ENCODE results near the gene OR2T11.

- no peak for TF ChIP-seq CTCF (IDR thresholded peaks at IDR 0.05)
- TF ChIP-seq EZH2 (IDR thresholded peaks at IDR 0.05) = no peak
- TF ChIP-seq EZH2phosphoT487 (IDR thresholded peaks at IDR 0.05) = no peak
These were observed 49.6 kb downstream of the OR2T11 start for GRCh38 chr1:248585266-248585665.

All from neural progenitor cell (in vitro differentiated cells).